ENCODE data around the gene EGFR.

EGFR gene

GRCh38 chr7:55185321-55185802, 166.5 kb downstream of the EGFR start:
- no peaks in the 10 kb centered on the region; the same call in 1 of the 2 replicates for H3K4me1 ChIP-seq (ENCODE audit: control insufficient read depth, low read length)
- no peaks in the 10 kb centered on the region for H3K79me2 ChIP-seq (ENCODE audit: control insufficient read depth, low read length)
- H3K36me3 ChIP-seq (ENCODE audit: control insufficient read depth, low read length), result no peaks in the 10 kb centered on the region
- TF ChIP-seq EZH2phosphoT487 (IDR thresholded peaks at IDR 0.05; ENCODE audit: borderline replicate concordance, low read length), result no peak
- TF ChIP-seq CTCF (IDR thresholded peaks at IDR 0.05; ENCODE audit: low read depth, low read length, poor library complexity, severe bottlenecking), result no peak
- no peak overlapping the region for H3K27ac ChIP-seq (ENCODE audit: low read depth, low read length)
- no peaks in the 10 kb centered on the region for H3K9me3 ChIP-seq (ENCODE audit: control insufficient read depth, insufficient read depth, low read length)
- H3F3A ChIP-seq (ENCODE audit: control insufficient read depth, insufficient read depth), result no peaks in the 10 kb centered on the region
- H4K20me1 ChIP-seq (ENCODE audit: control insufficient read depth, insufficient read depth, low read depth, low read length), result no peaks in the 10 kb centered on the region
- H3K4me2 ChIP-seq (ENCODE audit: low read length), result no peak overlapping the region
- H3K27me3 ChIP-seq (ENCODE audit: control insufficient read depth, low read length), result no peaks in the 10 kb centered on the region
- no peaks in the 10 kb centered on the region for H3K9me2 ChIP-seq (replicated peaks; ENCODE audit: control insufficient read depth, low read length)
- no peak overlapping the region for H3K4me3 ChIP-seq (ENCODE audit: low read length)

GRCh38 chr7:55185941-55186609, 167.3 kb downstream of the EGFR start:
- Histone ChIP-seq H3K9me3 (ENCODE audit: control insufficient read depth, insufficient read depth, low read length) (no peaks in the 10 kb centered on the region), H3K79me2 (ENCODE audit: control insufficient read depth, low read length) (no peaks in the 10 kb centered on the region), H3K4me2 (ENCODE audit: low read length) (no peak overlapping the region), H3K9me2 (replicated peaks; ENCODE audit: control insufficient read depth, low read length) (no peaks in the 10 kb centered on the region), H4K20me1 (ENCODE audit: control insufficient read depth, insufficient read depth, low read depth, low read length) (no peaks in the 10 kb centered on the region), H3K36me3 (ENCODE audit: control insufficient read depth, low read length) (no peaks in the 10 kb centered on the region), H3F3A (ENCODE audit: control insufficient read depth, insufficient read depth) (no peaks in the 10 kb centered on the region), H3K4me3 (ENCODE audit: low read length) (no peak overlapping the region), H3K4me1 (ENCODE audit: control insufficient read depth, low read length) (no peaks in the 10 kb centered on the region; the same call in 1 of the 2 replicates), H3K27me3 (ENCODE audit: control insufficient read depth, low read length) (no peaks in the 10 kb centered on the region), H3K27ac (ENCODE audit: low read depth, low read length) (no peak overlapping the region)
- TF ChIP-seq EZH2phosphoT487 (IDR thresholded peaks at IDR 0.05; ENCODE audit: borderline replicate concordance, low read length) (no peak), CTCF (IDR thresholded peaks at IDR 0.05; ENCODE audit: low read depth, low read length, poor library complexity, severe bottlenecking) (no peak)

GRCh38 chr7:55187701-55188491, 169.1 kb downstream of the EGFR start:
- H3K4me2 ChIP-seq (ENCODE audit: low read length), result no peak overlapping the region
- H4K20me1 ChIP-seq (ENCODE audit: control insufficient read depth, insufficient read depth, low read depth, low read length), result no peaks in the 10 kb centered on the region
- H3K9me2 ChIP-seq (replicated peaks; ENCODE audit: control insufficient read depth, low read length), result no peaks in the 10 kb centered on the region
- H3K36me3 ChIP-seq (ENCODE audit: control insufficient read depth, low read length), result no peaks in the 10 kb centered on the region
- H3K4me3 ChIP-seq (ENCODE audit: low read length), result no peak overlapping the region
- H3K27me3 ChIP-seq (ENCODE audit: control insufficient read depth, low read length), result no peaks in the 10 kb centered on the region
- H3K27ac ChIP-seq (ENCODE audit: low read depth, low read length), result no peak overlapping the region
- H3K79me2 ChIP-seq (ENCODE audit: control insufficient read depth, low read length), result no peaks in the 10 kb centered on the region
- no peaks in the 10 kb centered on the region for H3K4me1 ChIP-seq (ENCODE audit: control insufficient read depth, low read length)
- no peaks in the 10 kb centered on the region for H3K9me3 ChIP-seq (ENCODE audit: control insufficient read depth, insufficient read depth, low read length)
- TF ChIP-seq EZH2phosphoT487 (IDR thresholded peaks at IDR 0.05; ENCODE audit: borderline replicate concordance, low read length), result no peak
- TF ChIP-seq CTCF (IDR thresholded peaks at IDR 0.05; ENCODE audit: low read depth, low read length, poor library complexity, severe bottlenecking), result no peak
- H3F3A ChIP-seq (ENCODE audit: control insufficient read depth, insufficient read depth), result no peaks in the 10 kb centered on the region
